Spleen (tissue), 11 donors: ENCODE data around the gene GABRE. TPM values are rescaled to one million over a fixed set of nuclear protein-coding genes. Genes with fewer than 3 reads are reported as not detected.

Experiments
- DNase-seq: peaks from one replicate; pipeline ENCODE4 v3.0.0-alpha.2; 2020
- H3K27ac ChIP-seq, 8 donors: fragments of 200-600 bp; sonication (generic) in 7 of 8; 1 replicate in 4 of 8; 2 replicates in 4 of 8; pipeline versions ENCODE4 v1.5.0 to v1.8.0; 2016 to 2021; ENCODE audit warnings: inconsistent platforms in 4 of 8, mild to moderate bottlenecking in 4 of 8, moderate library complexity in 1 of 8
- H3K27me3 ChIP-seq, 7 donors: fragments of 200-600 bp; sonication (generic) in 6 of 7; replicated peaks in 1 of 7; 1 replicate in 4 of 7; 2 replicates in 3 of 7; pipeline versions ENCODE4 v1.5.0 to v1.8.0; 2016 to 2021; ENCODE audit warnings: inconsistent platforms in 3 of 7, mild to moderate bottlenecking in 1 of 7
- H3K36me3 ChIP-seq, 6 donors: fragments of 200-600 bp; sonication (generic) in 5 of 6; 1 replicate in 4 of 6; 2 replicates in 2 of 6; pipeline versions ENCODE4 v1.5.0 to v1.8.0; 2016 to 2021; ENCODE audit warnings: inconsistent platforms in 2 of 6
- H3K4me1 ChIP-seq, 6 donors: fragments of 200-600 bp; sonication (generic) in 5 of 6; 1 replicate in 3 of 6; 2 replicates in 3 of 6; pipeline versions ENCODE4 v1.5.0 to v1.8.0; 2016 to 2021; ENCODE audit warnings: inconsistent platforms in 3 of 6
- H3K4me3 ChIP-seq, 8 donors: fragments of 200-600 bp; sonication (generic) in 7 of 8; 1 replicate in 4 of 8; 2 replicates in 4 of 8; pipeline versions ENCODE4 v1.5.0 to v1.8.0; 2016 to 2021; ENCODE audit warnings: inconsistent platforms in 4 of 8, mild to moderate bottlenecking in 4 of 8, moderate library complexity in 2 of 8
- H3K9me3 ChIP-seq, 8 donors: fragments of 200-600 bp; sonication (generic) in 7 of 8; 1 replicate in 4 of 8; 2 replicates in 4 of 8; pipeline versions ENCODE4 v1.5.0 to v1.8.0; 2016 to 2021; ENCODE audit warnings: inconsistent platforms in 4 of 8
- POLR2A ChIP-seq, 3 donors: fragments of 450-650 bp; IDR thresholded peaks; one replicate each; pipeline ENCODE4 v1.5.1; 2017; ENCODE audit warnings: antibody characterized with exemption in 3 of 3, mild to moderate bottlenecking in 1 of 3
- POLR2AphosphoS5 ChIP-seq, 3 donors: sonication (generic); formaldehyde crosslinking; IDR thresholded peaks; one replicate each; pipeline ENCODE4 v1.5.1; 2017; ENCODE audit warnings: antibody characterized with exemption in 3 of 3
- WGBS, 5 donors: extraction: QIAGEN DNeasy Blood & Tissue Kit in 3 of 5; methylation state at CpG; one replicate each; pipeline versions ENCODE4 v1.1.5 to v1.1.7; 2013 to 2018; 5-methylcytosine and 5-hydroxymethylcytosine counted together
- intact Hi-C: fragments of 100-400 bp; cut with DNase I; formaldehyde crosslinking; loops from one replicate; pipeline ENCODE4 v1.15.0; 2023; ENCODE audit warnings: low total_unique reads
- polyA plus RNA-seq, 3 donors: library from polyadenylated mRNA; stranded (reverse); fragments of 200-250 nt; gene quantifications; one replicate each; pipeline ENCODE4 v1.2.1, GENCODE V29; 2013
- total RNA-seq, 7 donors: library from RNA; depleted of rRNA in 3 of 7; stranded (reverse); fragments of >200 nt in 3 of 7; fragmentation: NEBNext Ultra II Directional in 4 of 7; extraction: Animal tissue kit (Norgen Biotek cat#: 25700) in 4 of 7; gene quantifications; one replicate each; pipeline versions ENCODE4 v1.1.0 to v1.2.1, GENCODE V29; 2016 to 2021
- TF ChIP-seq, protein P1 (sequence below), 11 experiments: fragments of 200-600 bp in 7 of 11; fragments of 450-650 bp in 4 of 11; sonication (generic) in 4 of 11; IDR thresholded peaks in 8 of 11; conservative IDR thresholded peaks in 3 of 11; 1 replicate in 7 of 11; 2 replicates in 4 of 11; pipeline versions ENCODE4 v1.4.0 to v1.8.0; 2016 to 2021; ENCODE audit warnings: antibody characterized with exemption in 11 of 11, inconsistent platforms in 4 of 11, mild to moderate bottlenecking in 1 of 11
- donor health status: healthy with polysubstance abuse.
- donor health status: DM: no; HTN: no; CAD: no; lungs with moderate emphysema.
- donor health status: DM: no; HTN: no; CAD: no.
- donor health status: Bipolar disorder and iron deficiency.
- donor health status: healthy.
- donor health status: DM: no; HTN: no; CAD: no.
- donor health status: DM: yes; HTN: yes; CAD: no.

GABRE gene
- total and polyA plus RNA-seq, 10 donors, result 1.8 to 32.6 (median 19.7) TPM

DNA sequence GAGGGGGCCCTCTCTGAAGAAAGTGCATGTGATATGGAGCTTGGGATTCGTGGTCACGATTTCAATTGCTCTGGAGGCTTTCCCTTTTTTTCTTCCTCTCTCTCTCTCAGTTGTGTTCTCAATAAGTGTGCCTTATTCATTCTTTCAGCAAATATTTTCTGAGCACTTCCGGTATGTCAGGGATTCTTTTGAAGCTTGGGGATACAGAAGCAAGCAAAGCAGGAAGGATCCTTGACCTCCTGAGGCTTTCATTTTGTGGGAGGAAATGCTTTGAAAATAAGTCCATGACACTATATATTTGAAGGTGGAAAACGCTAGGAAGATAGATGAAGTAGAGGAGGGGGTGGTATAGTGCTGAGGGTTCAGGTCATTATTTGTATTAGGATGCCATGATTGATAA, 12.6 kb upstream of the GABRE start:
- DNase-seq, result no peak
- 49 to 78% (median 57%) methylated on average over 4 of the region's 4 CpGs for WGBS, 5 donors
- Histone ChIP-seq H3K27ac (no peak overlapping the region), H3K4me1 (no peaks in the 10 kb centered on the region), H3K36me3 (no peaks in the 10 kb centered on the region), H3K9me3 (no peaks in the 10 kb centered on the region), H3K4me3 (no peak overlapping the region), H3K27me3 (no peaks in the 10 kb centered on the region)
- TF ChIP-seq POLR2A (IDR thresholded peaks at IDR 0.05), result no peak
- TF ChIP-seq POLR2AphosphoS5 (IDR thresholded peaks at IDR 0.05), result no peak
- TF ChIP-seq, protein P1, sequence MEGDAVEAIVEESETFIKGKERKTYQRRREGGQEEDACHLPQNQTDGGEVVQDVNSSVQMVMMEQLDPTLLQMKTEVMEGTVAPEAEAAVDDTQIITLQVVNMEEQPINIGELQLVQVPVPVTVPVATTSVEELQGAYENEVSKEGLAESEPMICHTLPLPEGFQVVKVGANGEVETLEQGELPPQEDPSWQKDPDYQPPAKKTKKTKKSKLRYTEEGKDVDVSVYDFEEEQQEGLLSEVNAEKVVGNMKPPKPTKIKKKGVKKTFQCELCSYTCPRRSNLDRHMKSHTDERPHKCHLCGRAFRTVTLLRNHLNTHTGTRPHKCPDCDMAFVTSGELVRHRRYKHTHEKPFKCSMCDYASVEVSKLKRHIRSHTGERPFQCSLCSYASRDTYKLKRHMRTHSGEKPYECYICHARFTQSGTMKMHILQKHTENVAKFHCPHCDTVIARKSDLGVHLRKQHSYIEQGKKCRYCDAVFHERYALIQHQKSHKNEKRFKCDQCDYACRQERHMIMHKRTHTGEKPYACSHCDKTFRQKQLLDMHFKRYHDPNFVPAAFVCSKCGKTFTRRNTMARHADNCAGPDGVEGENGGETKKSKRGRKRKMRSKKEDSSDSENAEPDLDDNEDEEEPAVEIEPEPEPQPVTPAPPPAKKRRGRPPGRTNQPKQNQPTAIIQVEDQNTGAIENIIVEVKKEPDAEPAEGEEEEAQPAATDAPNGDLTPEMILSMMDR (IDR thresholded peaks at IDR 0.05 in 8 of 11, conservative IDR thresholded peaks at IDR 0.05 in 3 of 11), result no peak
- intact Hi-C loops, result no loop called here

DNA sequence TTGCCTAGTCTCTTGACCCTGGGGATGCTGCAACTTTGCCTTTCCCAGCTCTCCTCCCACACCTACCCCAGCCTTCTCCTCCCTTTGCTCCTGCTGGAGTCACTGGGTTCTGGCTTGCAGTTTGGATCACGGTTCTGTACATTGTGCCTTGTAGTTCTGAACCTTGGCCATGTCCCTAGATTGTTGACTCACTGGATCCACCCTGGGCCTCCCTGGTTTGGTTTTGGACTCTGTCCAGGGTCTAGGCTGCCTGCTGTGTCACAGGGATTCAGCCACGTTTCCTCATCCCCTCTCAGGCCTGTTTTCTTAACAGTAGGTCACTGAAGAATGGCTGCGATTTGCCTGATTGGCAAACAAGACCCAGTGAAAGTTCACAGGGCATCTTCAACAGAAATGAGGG, 11.5 kb upstream of the GABRE start:
- no peaks in the 10 kb centered on the region for H3K36me3 ChIP-seq
- no peaks in the 10 kb centered on the region for H3K9me3 ChIP-seq
- intact Hi-C loops, result no loop called here
- no peak for DNase-seq
- peak overlapping the region in 1 of 8 donors; percentile 18 for H3K27ac ChIP-seq
- H3K27me3 ChIP-seq, result no peaks in the 10 kb centered on the region
- no peaks in the 10 kb centered on the region for H3K4me1 ChIP-seq
- TF ChIP-seq, protein P1 (IDR thresholded peaks at IDR 0.05 in 8 of 11, conservative IDR thresholded peaks at IDR 0.05 in 3 of 11), result no peak
- TF ChIP-seq POLR2A (IDR thresholded peaks at IDR 0.05), result no peak
- peak in 2 of 3 donors; percentile 8 to 26 for TF ChIP-seq POLR2AphosphoS5 (IDR thresholded peaks at IDR 0.05)
- WGBS, 5 donors, result 44 to 72% (median 59%) methylated on average over 3 of the region's 3 CpGs
- H3K4me3 ChIP-seq, result no peak overlapping the region

DNA sequence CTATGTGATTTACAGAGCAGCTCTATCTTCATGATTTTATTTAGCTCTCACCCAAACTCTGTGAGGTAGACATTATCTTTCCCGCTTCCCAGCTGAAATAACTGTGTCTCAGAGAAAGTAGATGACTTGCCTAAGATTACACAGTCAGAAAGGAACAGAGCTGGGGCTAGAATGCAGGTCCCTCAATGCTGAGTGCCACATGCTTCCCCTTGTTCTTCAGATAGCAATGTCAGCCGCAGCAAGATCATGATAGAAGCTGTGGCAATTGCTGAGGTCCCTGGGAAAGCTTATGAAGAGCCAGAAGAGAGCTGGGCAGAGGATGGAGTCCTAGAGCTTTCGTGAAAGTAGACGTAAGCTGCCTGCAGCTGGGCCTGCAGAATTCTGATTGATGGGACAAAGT, 11.1 kb upstream of the GABRE start:
- no peak for DNase-seq
- H3K4me3 ChIP-seq, result no peak overlapping the region
- no peak overlapping the region for H3K27ac ChIP-seq
- no peaks in the 10 kb centered on the region for H3K4me1 ChIP-seq
- no peaks in the 10 kb centered on the region for H3K9me3 ChIP-seq
- 62 to 88% (median 80%) methylated on average over 4 of the region's 4 CpGs for WGBS, 5 donors
- TF ChIP-seq, protein P1 (IDR thresholded peaks at IDR 0.05 in 8 of 11, conservative IDR thresholded peaks at IDR 0.05 in 3 of 11), result no peak
- TF ChIP-seq POLR2AphosphoS5 (IDR thresholded peaks at IDR 0.05) (no peak), POLR2A (IDR thresholded peaks at IDR 0.05) (no peak)
- no peaks in the 10 kb centered on the region for H3K27me3 ChIP-seq
- intact Hi-C loops, result no loop called here
- no peaks in the 10 kb centered on the region for H3K36me3 ChIP-seq

DNA sequence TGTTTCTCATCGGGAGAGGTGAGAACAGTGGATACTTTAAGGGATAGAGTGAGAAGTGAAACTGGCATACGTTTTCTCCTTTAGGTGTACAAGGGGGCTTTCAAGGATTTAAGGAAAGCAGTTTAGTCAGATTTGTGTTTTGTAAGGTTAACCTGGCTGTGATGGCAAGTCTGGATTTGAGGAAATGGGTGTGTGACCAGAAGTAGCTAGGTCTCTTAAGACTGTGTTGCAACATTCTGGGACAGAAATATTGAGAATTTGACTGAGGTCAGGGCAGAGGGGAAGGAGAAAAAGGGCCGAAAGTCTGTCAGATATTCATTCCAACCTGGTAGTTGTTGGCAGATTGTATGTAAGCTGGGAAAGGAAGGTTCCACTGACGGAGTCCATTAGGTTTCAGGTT, 10.4 kb upstream of the GABRE start:
- H3K27ac ChIP-seq, result no peak overlapping the region
- intact Hi-C loops, result no loop called here
- H3K9me3 ChIP-seq, result no peaks in the 10 kb centered on the region
- H3K27me3 ChIP-seq, result no peaks in the 10 kb centered on the region
- DNase-seq, result no peak
- no peaks in the 10 kb centered on the region for H3K36me3 ChIP-seq
- WGBS, 5 donors, result 59 to 80% (median 76%) methylated on average over 4 of the region's 4 CpGs
- H3K4me3 ChIP-seq, result no peak overlapping the region
- no peaks in the 10 kb centered on the region for H3K4me1 ChIP-seq
- TF ChIP-seq POLR2AphosphoS5 (IDR thresholded peaks at IDR 0.05) (no peak), POLR2A (IDR thresholded peaks at IDR 0.05) (no peak)
- TF ChIP-seq, protein P1 (IDR thresholded peaks at IDR 0.05 in 8 of 11, conservative IDR thresholded peaks at IDR 0.05 in 3 of 11), result no peak
